GM06990 (cell line): ENCODE measurements around the gene ITM2C.

Experiments
- DNase-seq: peaks from one replicate; pipeline ENCODE4 v3.0.0-alpha.2; 2011; ENCODE audit not compliant: insufficient read length; ENCODE audit errors: extremely low read depth
- H3K27me3 ChIP-seq: replicated peaks from 2 replicates; pipeline ENCODE4 v1.6.0; 2011; ENCODE audit warnings: low read length; ENCODE audit not compliant: control insufficient read depth, insufficient read depth
- H3K36me3 ChIP-seq: 2 replicates; pipeline ENCODE4 v1.5.1; 2011; ENCODE audit warnings: low read length; ENCODE audit not compliant: control insufficient read depth, insufficient read depth
- H3K4me3 ChIP-seq: replicated peaks from 2 replicates; pipeline ENCODE4 v1.5.1; 2011; ENCODE audit warnings: low read depth, mild to moderate bottlenecking, control low read depth, low read length
- CTCF ChIP-seq: IDR thresholded peaks from 2 replicates; pipeline ENCODE4 v1.5.1; 2011; ENCODE audit warnings: low read length, control low read depth, mild to moderate bottlenecking, inconsistent platforms; ENCODE audit not compliant: insufficient read depth, poor library complexity, severe bottlenecking

ITM2C gene

DNA sequence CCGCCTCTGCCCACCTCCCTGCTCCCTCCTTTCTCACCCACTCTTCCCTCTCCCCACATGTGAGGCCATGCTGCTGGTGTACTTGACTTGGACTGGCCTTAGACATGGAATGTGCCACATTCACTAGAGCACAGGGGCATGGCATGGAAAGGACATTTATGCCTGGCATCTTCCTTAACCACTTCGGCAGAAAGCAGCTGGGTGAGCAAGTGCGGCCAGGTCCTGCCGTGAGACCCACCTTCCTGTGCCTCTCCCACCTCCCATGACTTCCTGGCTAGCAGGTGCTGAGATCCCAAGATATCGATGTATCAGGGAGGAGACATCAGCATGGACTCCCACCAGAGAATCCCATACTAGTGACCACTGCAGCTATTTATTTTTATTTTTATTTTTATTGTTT, 47.3 kb downstream of the ITM2C start:
- TF ChIP-seq CTCF = no peak
- Histone ChIP-seq H3K27me3 (no peaks in the 10 kb centered on the region), H3K4me3 (no peak overlapping the region), H3K36me3 (peaks cover 27% of the 10 kb centered on the region)
- no peak for DNase-seq

- peaks cover 23% of the 10 kb centered on the region for H3K36me3 ChIP-seq
- H3K4me3 ChIP-seq = no peak overlapping the region
- no peak for DNase-seq
- no peak for TF ChIP-seq CTCF
- H3K27me3 ChIP-seq = no peaks in the 10 kb centered on the region
Measured at GRCh38 chr2:230912724-230913123, 48.0 kb downstream of the ITM2C start.

DNA sequence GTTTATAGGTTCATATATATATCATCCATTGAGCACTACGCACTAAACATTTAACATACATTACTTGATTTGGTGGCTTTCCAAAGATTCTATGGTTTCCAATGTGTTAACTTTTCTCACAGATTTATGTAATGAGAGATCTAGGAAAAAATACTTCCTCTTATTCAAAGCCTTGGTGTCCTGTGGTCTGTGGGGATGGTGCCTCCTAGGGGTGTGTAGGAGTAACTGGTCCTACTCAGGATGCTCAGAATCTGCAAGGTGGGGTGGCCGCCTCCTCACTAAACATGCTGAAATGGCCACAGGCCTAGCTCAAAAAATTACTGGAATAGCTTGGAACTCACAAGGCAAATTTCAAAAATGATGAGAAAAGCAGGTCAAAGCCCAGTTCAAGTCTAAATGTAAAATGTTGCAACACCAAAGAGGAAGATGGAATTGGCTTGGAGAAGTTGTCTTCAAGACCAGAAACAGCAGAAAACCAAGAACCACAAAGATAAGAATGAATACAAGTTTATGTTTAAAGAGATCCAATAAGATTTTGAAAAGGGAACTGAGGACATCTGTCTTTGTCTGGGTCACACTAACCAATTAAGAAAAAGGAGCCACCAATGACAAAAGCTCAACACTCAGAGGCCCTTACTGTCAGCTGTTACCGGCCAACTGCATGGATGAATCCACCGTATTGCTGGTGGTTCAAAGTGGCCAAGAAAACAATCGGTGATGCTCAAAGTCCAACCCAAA, 48.8 kb downstream of the ITM2C start:
- Histone ChIP-seq H3K27me3 (no peaks in the 10 kb centered on the region), H3K36me3 (peaks cover 21% of the 10 kb centered on the region), H3K4me3 (no peak overlapping the region)
- peak; percentile 70 for TF ChIP-seq CTCF
- DNase-seq = no peak

GRCh38 chr2:230914886-230915285, 50.1 kb downstream of the ITM2C start:
- no peak for TF ChIP-seq CTCF
- no peak for DNase-seq
- no peak overlapping the region for H3K4me3 ChIP-seq
- peaks cover 11% of the 10 kb centered on the region for H3K36me3 ChIP-seq
- no peaks in the 10 kb centered on the region for H3K27me3 ChIP-seq

- Histone ChIP-seq H3K4me3 (no peak overlapping the region), H3K27me3 (no peaks in the 10 kb centered on the region), H3K36me3 (peaks cover 6% of the 10 kb centered on the region)
- TF ChIP-seq CTCF = no peak
- DNase-seq = no peak
Measured at GRCh38 chr2:230915319-230915718, 50.6 kb downstream of the ITM2C start.

- TF ChIP-seq CTCF = no peak
- Histone ChIP-seq H3K36me3 (peaks cover 2% of the 10 kb centered on the region), H3K27me3 (no peaks in the 10 kb centered on the region), H3K4me3 (no peak overlapping the region)
- DNase-seq = no peak
Measured at GRCh38 chr2:230916218-230916617, 51.5 kb downstream of the ITM2C start.
